ENCODE data around the gene LPXN. TPM values are rescaled to one million over a fixed set of nuclear protein-coding genes. Genes with fewer than 3 reads are reported as not detected.

LPXN gene
- total RNA-seq, 1 experiment from 2014 or later: 179 TPM

GRCh38 chr11:58525037-58525614, 50.5 kb downstream of the LPXN start:
- peaks cover 29% of the 10 kb centered on the region for H3K36me3 ChIP-seq (ENCODE audit: insufficient read depth, low read length)
- peak overlapping the region; percentile 74 for H3K27ac ChIP-seq (ENCODE audit: low read length)
- no peak overlapping the region for H2AFZ ChIP-seq (ENCODE audit: low read length)
- peaks cover 26% of the 10 kb centered on the region for H3K4me1 ChIP-seq (ENCODE audit: low read length)
- H3K79me2 ChIP-seq (ENCODE audit: low read length): no peaks in the 10 kb centered on the region
- no peaks in the 10 kb centered on the region for H3K27me3 ChIP-seq (ENCODE audit: low read length)
- H3K9me3 ChIP-seq (ENCODE audit: low read length): no peaks in the 10 kb centered on the region
- no peaks in the 10 kb centered on the region for H4K20me1 ChIP-seq (ENCODE audit: insufficient read depth, low read depth, low read length)
- no peak overlapping the region for H3K4me3 ChIP-seq (ENCODE audit: low read length)
- DNase-seq: peak; percentile 77
- peak overlapping the region; percentile 11 for H3K4me2 ChIP-seq (ENCODE audit: low read depth, low read length, poor library complexity, severe bottlenecking)
- H3K9ac ChIP-seq (ENCODE audit: low read length): no peak overlapping the region; the same call in 1 of the 2 replicates
- no peaks in the 10 kb centered on the region for H3K9me2 ChIP-seq (replicated peaks; ENCODE audit: insufficient read depth, low read length)

DNA sequence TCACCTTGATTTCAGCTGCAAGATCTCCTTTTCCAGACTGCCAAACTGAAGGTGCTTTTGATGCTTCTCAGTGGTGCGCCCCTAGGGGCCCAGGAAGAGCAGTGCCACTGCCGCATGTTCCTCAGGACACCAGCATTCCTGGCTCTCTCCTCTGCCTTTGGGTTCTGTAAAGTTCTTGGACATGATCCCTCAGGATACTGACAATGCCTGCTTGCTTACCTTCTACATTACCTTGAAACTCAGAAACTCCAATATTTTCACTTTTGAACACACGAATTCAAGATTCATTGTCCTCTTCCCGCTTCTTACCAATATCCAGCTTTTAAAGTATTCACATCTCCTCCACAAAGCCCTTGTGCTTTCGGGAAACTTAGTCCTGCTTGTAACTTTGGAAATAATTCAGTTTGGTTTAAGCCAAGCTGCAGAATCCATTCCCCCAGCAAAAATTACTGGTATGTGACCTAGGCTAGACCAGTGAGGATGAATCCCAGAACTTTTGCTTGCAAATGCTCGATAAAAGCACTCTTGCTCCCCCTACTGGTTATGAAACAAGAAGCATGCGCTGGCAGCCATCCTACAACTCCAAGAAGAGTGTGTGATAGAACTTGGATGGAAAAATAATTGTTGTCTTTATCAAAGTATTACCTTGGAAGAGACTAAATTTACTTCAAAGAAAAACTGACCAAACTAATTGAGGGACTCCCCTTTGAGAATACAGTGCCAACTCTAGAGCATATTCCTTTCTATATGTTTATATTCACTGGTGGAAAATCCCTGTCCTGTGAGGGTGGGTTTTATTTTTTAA, 51.2 kb downstream of the LPXN start:
- H3K27me3 ChIP-seq (ENCODE audit: low read length): no peaks in the 10 kb centered on the region
- no peaks in the 10 kb centered on the region for H3K79me2 ChIP-seq (ENCODE audit: low read length)
- no peak overlapping the region for H2AFZ ChIP-seq (ENCODE audit: low read length)
- peaks cover 26% of the 10 kb centered on the region for H3K4me1 ChIP-seq (ENCODE audit: low read length)
- no peaks in the 10 kb centered on the region for H3K9me2 ChIP-seq (replicated peaks; ENCODE audit: insufficient read depth, low read length)
- H3K9ac ChIP-seq (ENCODE audit: low read length): no peak overlapping the region
- no peak overlapping the region for H3K4me3 ChIP-seq (ENCODE audit: low read length)
- H3K27ac ChIP-seq (ENCODE audit: low read length): peak overlapping the region; percentile 74
- H4K20me1 ChIP-seq (ENCODE audit: insufficient read depth, low read depth, low read length): no peaks in the 10 kb centered on the region
- H3K9me3 ChIP-seq (ENCODE audit: low read length): no peaks in the 10 kb centered on the region
- no peak overlapping the region for H3K4me2 ChIP-seq (ENCODE audit: low read depth, low read length, poor library complexity, severe bottlenecking)
- peak; percentile 87 for DNase-seq
- peaks cover 29% of the 10 kb centered on the region for H3K36me3 ChIP-seq (ENCODE audit: insufficient read depth, low read length)

GRCh38 chr11:58513747-58514367, 61.8 kb downstream of the LPXN start:
- H4K20me1 ChIP-seq (ENCODE audit: insufficient read depth, low read depth, low read length): no peaks in the 10 kb centered on the region
- no peaks in the 10 kb centered on the region for H3K9me2 ChIP-seq (replicated peaks; ENCODE audit: insufficient read depth, low read length)
- H3K79me2 ChIP-seq (ENCODE audit: low read length): no peaks in the 10 kb centered on the region
- H3K27ac ChIP-seq (ENCODE audit: low read length): no peak overlapping the region
- H3K27me3 ChIP-seq (ENCODE audit: low read length): no peaks in the 10 kb centered on the region
- peaks cover 2% of the 10 kb centered on the region; the same call in 1 of the 2 replicates for H3K4me1 ChIP-seq (ENCODE audit: low read length)
- H2AFZ ChIP-seq (ENCODE audit: low read length): no peak overlapping the region
- H3K4me2 ChIP-seq (ENCODE audit: low read depth, low read length, poor library complexity, severe bottlenecking): no peak overlapping the region
- no peak overlapping the region for H3K9ac ChIP-seq (ENCODE audit: low read length)
- no peaks in the 10 kb centered on the region for H3K36me3 ChIP-seq (ENCODE audit: insufficient read depth, low read length)
- no peaks in the 10 kb centered on the region for H3K9me3 ChIP-seq (ENCODE audit: low read length)
- H3K4me3 ChIP-seq (ENCODE audit: low read length): no peak overlapping the region
- peak; percentile 63 for DNase-seq

GRCh38 chr11:58511636-58512035, 64.0 kb downstream of the LPXN start:
- Histone ChIP-seq H3K4me3 (ENCODE audit: low read length) (no peak overlapping the region), H3K9me2 (replicated peaks; ENCODE audit: insufficient read depth, low read length) (no peaks in the 10 kb centered on the region), H4K20me1 (ENCODE audit: insufficient read depth, low read depth, low read length) (no peaks in the 10 kb centered on the region), H3K4me2 (ENCODE audit: low read depth, low read length, poor library complexity, severe bottlenecking) (no peak overlapping the region), H3K27me3 (ENCODE audit: low read length) (no peaks in the 10 kb centered on the region), H3K9ac (ENCODE audit: low read length) (no peak overlapping the region), H3K27ac (ENCODE audit: low read length) (no peak overlapping the region), H3K36me3 (ENCODE audit: insufficient read depth, low read length) (peaks cover 3% of the 10 kb centered on the region; the same call in 1 of the 2 replicates), H3K4me1 (ENCODE audit: low read length) (peaks cover 16% of the 10 kb centered on the region), H3K9me3 (ENCODE audit: low read length) (no peaks in the 10 kb centered on the region), H2AFZ (ENCODE audit: low read length) (no peak overlapping the region), H3K79me2 (ENCODE audit: low read length) (no peaks in the 10 kb centered on the region)
- peak; percentile 10 for DNase-seq

- Histone ChIP-seq H3K36me3 (ENCODE audit: insufficient read depth, low read length) (peaks cover 3% of the 10 kb centered on the region; the same call in 1 of the 2 replicates), H3K4me3 (ENCODE audit: low read length) (no peak overlapping the region), H3K79me2 (ENCODE audit: low read length) (no peaks in the 10 kb centered on the region), H3K9me2 (replicated peaks; ENCODE audit: insufficient read depth, low read length) (no peaks in the 10 kb centered on the region), H4K20me1 (ENCODE audit: insufficient read depth, low read depth, low read length) (no peaks in the 10 kb centered on the region), H3K27ac (ENCODE audit: low read length) (no peak overlapping the region), H3K9me3 (ENCODE audit: low read length) (no peaks in the 10 kb centered on the region), H3K9ac (ENCODE audit: low read length) (no peak overlapping the region), H3K4me1 (ENCODE audit: low read length) (peaks cover 20% of the 10 kb centered on the region), H3K4me2 (ENCODE audit: low read depth, low read length, poor library complexity, severe bottlenecking) (no peak overlapping the region), H3K27me3 (ENCODE audit: low read length) (no peaks in the 10 kb centered on the region), H2AFZ (ENCODE audit: low read length) (no peak overlapping the region)
- no peak for DNase-seq
Observed at GRCh38 chr11:58509748-58510147, 65.9 kb downstream of the LPXN start.

GRCh38 chr11:58508814-58509213, 66.8 kb downstream of the LPXN start:
- Histone ChIP-seq H2AFZ (ENCODE audit: low read length) (no peak overlapping the region), H3K4me1 (ENCODE audit: low read length) (peaks cover 20% of the 10 kb centered on the region), H3K9me3 (ENCODE audit: low read length) (no peaks in the 10 kb centered on the region), H3K4me2 (ENCODE audit: low read depth, low read length, poor library complexity, severe bottlenecking) (no peak overlapping the region), H3K27me3 (ENCODE audit: low read length) (no peaks in the 10 kb centered on the region), H3K79me2 (ENCODE audit: low read length) (no peaks in the 10 kb centered on the region), H3K9ac (ENCODE audit: low read length) (no peak overlapping the region), H3K9me2 (replicated peaks; ENCODE audit: insufficient read depth, low read length) (no peaks in the 10 kb centered on the region), H3K4me3 (ENCODE audit: low read length) (no peak overlapping the region), H4K20me1 (ENCODE audit: insufficient read depth, low read depth, low read length) (no peaks in the 10 kb centered on the region), H3K27ac (ENCODE audit: low read length) (no peak overlapping the region), H3K36me3 (ENCODE audit: insufficient read depth, low read length) (peaks cover 3% of the 10 kb centered on the region; the same call in 1 of the 2 replicates)
- DNase-seq: no peak

- Histone ChIP-seq H3K79me2 (ENCODE audit: low read length) (no peaks in the 10 kb centered on the region), H3K27ac (ENCODE audit: low read length) (peak within 1 kb of the TSS; percentile 41; the same call in 1 of the 2 replicates), H3K4me3 (ENCODE audit: low read length) (no peak within 1 kb of the TSS), H3K27me3 (ENCODE audit: low read length) (no peaks in the 10 kb centered on the region), H3K9me3 (ENCODE audit: low read length) (no peaks in the 10 kb centered on the region), H3K9ac (ENCODE audit: low read length) (no peak within 1 kb of the TSS), H3K9me2 (replicated peaks; ENCODE audit: insufficient read depth, low read length) (no peaks in the 10 kb centered on the region), H3K4me1 (ENCODE audit: low read length) (peaks cover 20% of the 10 kb centered on the region), H3K4me2 (ENCODE audit: low read depth, low read length, poor library complexity, severe bottlenecking) (peak within 1 kb of the TSS; percentile 6), H3K36me3 (ENCODE audit: insufficient read depth, low read length) (peaks cover 3% of the 10 kb centered on the region; the same call in 1 of the 2 replicates), H2AFZ (ENCODE audit: low read length) (peak within 1 kb of the TSS; percentile 61; the same call in 1 of the 2 replicates), H4K20me1 (ENCODE audit: insufficient read depth, low read depth, low read length) (no peaks in the 10 kb centered on the region)
- no peak for DNase-seq
Observed at GRCh38 chr11:58508005-58508404, 67.7 kb downstream of the LPXN start, which contains the start of gene OR5B21. OR5B21 (minus strand) TSS chr11:58508105; CDS start chr11:58508105, 0 bp downstream.

DNA sequence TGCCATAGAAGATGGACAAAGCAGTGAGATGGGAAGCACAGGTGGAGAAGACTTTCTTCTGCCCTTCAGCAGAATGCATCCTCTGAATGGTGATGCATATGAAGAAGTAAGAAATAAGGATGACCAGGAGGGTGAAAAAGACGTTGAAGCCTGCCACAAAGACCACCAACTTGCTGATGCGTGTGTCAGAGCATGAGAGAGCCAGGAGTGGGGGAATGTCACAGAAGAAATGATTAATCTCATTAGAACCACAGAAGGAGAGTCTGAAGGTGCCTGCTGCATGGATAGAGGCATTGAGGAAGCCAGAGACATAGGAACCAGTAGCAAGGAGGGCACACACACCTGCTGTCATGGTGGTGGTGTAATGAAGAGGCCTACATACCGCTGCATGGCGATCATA, 68.3 kb downstream of the LPXN start:
- Histone ChIP-seq H3K4me3 (ENCODE audit: low read length) (no peak overlapping the region), H3K9me3 (ENCODE audit: low read length) (no peaks in the 10 kb centered on the region), H3K9ac (ENCODE audit: low read length) (no peak overlapping the region), H3K4me1 (ENCODE audit: low read length) (peaks cover 20% of the 10 kb centered on the region), H4K20me1 (ENCODE audit: insufficient read depth, low read depth, low read length) (no peaks in the 10 kb centered on the region), H2AFZ (ENCODE audit: low read length) (peak overlapping the region; percentile 61; the same call in 1 of the 2 replicates), H3K79me2 (ENCODE audit: low read length) (no peaks in the 10 kb centered on the region), H3K4me2 (ENCODE audit: low read depth, low read length, poor library complexity, severe bottlenecking) (peak overlapping the region; percentile 6), H3K36me3 (ENCODE audit: insufficient read depth, low read length) (peaks cover 3% of the 10 kb centered on the region; the same call in 1 of the 2 replicates), H3K9me2 (replicated peaks; ENCODE audit: insufficient read depth, low read length) (no peaks in the 10 kb centered on the region), H3K27ac (ENCODE audit: low read length) (peak overlapping the region; percentile 41; the same call in 1 of the 2 replicates), H3K27me3 (ENCODE audit: low read length) (no peaks in the 10 kb centered on the region)
- no peak for DNase-seq

Measured in Karpas-422 (cell line).